Stomach (tissue), 9 donors: ENCODE results near the gene LIMK1. TPM values are rescaled to one million over a fixed set of nuclear protein-coding genes. Genes with fewer than 3 reads are reported as not detected.

Source experiments
- DNase-seq, 2 donors: peaks; one replicate each; pipeline versions ENCODE4 v3.0.0 to v3.0.0-alpha.2; 2013 to 2019
- H3K27ac ChIP-seq, 5 donors: fragments of 200-600 bp in 4 of 5; sonication (generic) in 4 of 5; one replicate each; pipeline ENCODE4 v1.5.1; 2013 to 2019; ENCODE audit warnings: mild to moderate bottlenecking in 1 of 5, moderate library complexity in 1 of 5
- H3K27me3 ChIP-seq, 3 donors: fragments of 200-600 bp; sonication (generic); one replicate each; pipeline ENCODE4 v1.5.1; 2017 to 2019; ENCODE audit warnings: mixed run types in 1 of 3
- H3K36me3 ChIP-seq, 4 donors: fragments of 200-600 bp; sonication (generic); 1 replicate in 3 of 4; 2 replicates in 1 of 4; pipeline ENCODE4 v1.5.1; 2016 to 2019
- H3K4me1 ChIP-seq, 4 donors: fragments of 200-600 bp; sonication (generic); one replicate each; pipeline ENCODE4 v1.5.1; 2016 to 2019
- H3K4me3 ChIP-seq, 4 donors: fragments of 200-600 bp; sonication (generic) in 3 of 4; one replicate each; pipeline ENCODE4 v1.5.1; 2016 to 2019; ENCODE audit warnings: mild to moderate bottlenecking in 1 of 4
- H3K9me3 ChIP-seq, 4 donors: fragments of 200-600 bp; sonication (generic); one replicate each; pipeline ENCODE4 v1.5.1; 2016 to 2019
- EP300 ChIP-seq: sonication (generic); formaldehyde crosslinking; IDR thresholded peaks from one replicate; pipeline ENCODE4 v1.6.1; 2017; ENCODE audit warnings: antibody characterized with exemption
- POLR2A ChIP-seq, 4 donors: fragments of 450-650 bp; IDR thresholded peaks; one replicate each; pipeline ENCODE4 v1.6.1; 2016; ENCODE audit warnings: antibody characterized with exemption in 4 of 4, control low read depth in 2 of 4, mild to moderate bottlenecking in 1 of 4, moderate library complexity in 1 of 4
- POLR2AphosphoS5 ChIP-seq, 3 donors: sonication (generic); formaldehyde crosslinking; IDR thresholded peaks; one replicate each; pipeline ENCODE4 v1.6.1; 2016; ENCODE audit warnings: antibody characterized with exemption in 3 of 3
- WGBS, 5 donors: extraction: QIAGEN DNeasy Blood & Tissue Kit in 3 of 5; methylation state at CpG; one replicate each; pipeline versions ENCODE4 v1.1.5 to v1.1.7; 2013 to 2018; 5-methylcytosine and 5-hydroxymethylcytosine counted together
- intact Hi-C: fragments of 100-400 bp; cut with DNase I; formaldehyde crosslinking; loops from one replicate; pipeline ENCODE4 v1.15.1; 2023; ENCODE audit warnings: low total_unique reads
- polyA plus RNA-seq, 3 donors: library from polyadenylated mRNA; stranded (reverse); fragments of 200-250 nt; gene quantifications; one replicate each; pipeline ENCODE4 v1.2.3, GENCODE V29; 2013
- total RNA-seq, 5 donors: library from RNA; depleted of rRNA; stranded (reverse); fragments of >200 nt; gene quantifications; one replicate each; pipeline versions ENCODE4 v1.1.0 to v1.2.3, GENCODE V29; 2014 to 2016
- TF ChIP-seq, protein P1 (sequence below), 7 experiments: fragments of 450-650 bp in 4 of 7; fragments of 200-600 bp in 3 of 7; sonication (generic) in 3 of 7; IDR thresholded peaks; one replicate each; pipeline ENCODE4 v1.5.1; 2016 to 2019; ENCODE audit warnings: antibody characterized with exemption in 7 of 7, control low read depth in 2 of 7, mild to moderate bottlenecking in 1 of 7
- donor health status: healthy with polysubstance abuse.
- donor health status: Bipolar disorder and iron deficiency.
- donor health status: healthy.

LIMK1 gene
- total and polyA plus RNA-seq, 8 donors: 2.9 to 26.6 (median 8.7) TPM

DNA sequence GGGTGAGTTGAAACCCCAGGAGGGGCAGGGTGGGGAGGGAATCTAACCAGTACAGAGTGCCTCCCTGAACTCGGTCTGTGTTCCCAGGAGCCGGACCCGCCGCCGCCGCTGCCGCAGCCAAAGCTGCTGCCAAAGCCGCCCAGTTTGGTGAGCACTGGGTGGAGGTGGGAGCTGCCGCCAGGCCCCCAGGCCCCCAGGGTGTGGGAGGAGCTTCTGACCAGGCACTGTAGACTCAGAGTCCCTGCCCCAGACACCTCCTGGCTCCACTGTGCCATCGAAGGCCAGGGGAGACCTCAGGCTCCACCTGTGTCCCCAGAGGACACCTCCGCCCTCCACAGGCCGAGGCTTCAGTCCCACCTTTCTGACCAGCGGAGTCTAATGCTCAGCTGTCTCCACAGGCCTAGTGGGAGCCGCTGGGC lies 20.4 kb upstream of the LIMK1 start:
- TF ChIP-seq POLR2AphosphoS5 (IDR thresholded peaks at IDR 0.05): no peak
- TF ChIP-seq, protein P1, sequence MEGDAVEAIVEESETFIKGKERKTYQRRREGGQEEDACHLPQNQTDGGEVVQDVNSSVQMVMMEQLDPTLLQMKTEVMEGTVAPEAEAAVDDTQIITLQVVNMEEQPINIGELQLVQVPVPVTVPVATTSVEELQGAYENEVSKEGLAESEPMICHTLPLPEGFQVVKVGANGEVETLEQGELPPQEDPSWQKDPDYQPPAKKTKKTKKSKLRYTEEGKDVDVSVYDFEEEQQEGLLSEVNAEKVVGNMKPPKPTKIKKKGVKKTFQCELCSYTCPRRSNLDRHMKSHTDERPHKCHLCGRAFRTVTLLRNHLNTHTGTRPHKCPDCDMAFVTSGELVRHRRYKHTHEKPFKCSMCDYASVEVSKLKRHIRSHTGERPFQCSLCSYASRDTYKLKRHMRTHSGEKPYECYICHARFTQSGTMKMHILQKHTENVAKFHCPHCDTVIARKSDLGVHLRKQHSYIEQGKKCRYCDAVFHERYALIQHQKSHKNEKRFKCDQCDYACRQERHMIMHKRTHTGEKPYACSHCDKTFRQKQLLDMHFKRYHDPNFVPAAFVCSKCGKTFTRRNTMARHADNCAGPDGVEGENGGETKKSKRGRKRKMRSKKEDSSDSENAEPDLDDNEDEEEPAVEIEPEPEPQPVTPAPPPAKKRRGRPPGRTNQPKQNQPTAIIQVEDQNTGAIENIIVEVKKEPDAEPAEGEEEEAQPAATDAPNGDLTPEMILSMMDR (IDR thresholded peaks at IDR 0.05): no peak
- no peak for TF ChIP-seq POLR2A (IDR thresholded peaks at IDR 0.05)
- TF ChIP-seq EP300: no peak
- H3K4me1 ChIP-seq: peaks cover 34 to 52% (median 42%) of the 10 kb centered on the region in 4 donors
- WGBS, 5 donors: 88 to 93% (median 91%) methylated on average over 14 of the region's 14 CpGs
- no peaks in the 10 kb centered on the region for H3K27me3 ChIP-seq
- intact Hi-C loops: no loop called here
- no peak for DNase-seq
- no peaks in the 10 kb centered on the region for H3K9me3 ChIP-seq
- H3K27ac ChIP-seq: peak overlapping the region in 3 of 5 donors; percentile 92 to 95 (median 93)
- H3K36me3 ChIP-seq: peaks cover 14 to 72% (median 40%) of the 10 kb centered on the region in 4 donors
- H3K4me3 ChIP-seq: no peak overlapping the region

DNA sequence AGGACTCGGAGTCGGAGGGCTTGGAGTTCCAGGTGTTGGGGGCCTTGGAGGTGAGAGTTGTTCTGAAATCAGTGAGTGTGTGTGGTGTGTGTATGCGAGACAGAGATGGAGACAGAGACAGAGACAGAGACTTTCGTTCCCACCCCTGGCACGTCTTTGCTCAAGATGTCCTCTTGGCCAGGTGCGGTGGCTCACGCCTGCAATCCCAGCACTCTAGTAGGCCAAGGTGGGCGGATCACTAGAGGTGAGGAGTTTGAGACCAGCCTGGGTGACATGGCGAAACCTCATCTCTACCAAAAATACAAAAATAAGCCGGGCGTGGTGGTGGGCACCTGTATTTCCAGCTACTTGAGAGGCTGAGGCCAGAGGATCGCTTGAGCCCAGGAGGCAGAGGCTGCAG lies 20.0 kb upstream of the LIMK1 start:
- H3K4me3 ChIP-seq: no peak overlapping the region

DNA sequence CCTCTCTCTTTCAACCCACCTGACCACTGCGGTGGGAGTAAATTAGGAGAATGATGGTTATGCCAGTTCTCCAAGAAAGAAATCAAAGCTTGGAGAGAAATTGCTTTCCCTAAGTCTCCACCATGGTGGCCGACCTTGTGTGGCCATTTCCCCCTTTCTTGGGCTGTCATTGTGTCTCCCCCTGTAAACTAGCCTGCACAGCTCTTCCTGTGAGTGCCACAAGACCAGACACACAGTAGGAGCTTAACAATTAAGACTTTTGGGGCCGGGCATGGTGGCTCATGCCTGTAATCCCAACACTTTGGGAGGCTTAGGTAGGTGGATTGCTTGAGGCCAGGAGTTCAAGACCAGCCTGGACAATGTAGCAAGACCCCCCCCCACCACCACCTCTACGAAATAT lies 18.9 kb upstream of the LIMK1 start:
- Histone ChIP-seq H3K27ac (peak overlapping the region in 1 of 5 donors; percentile 38), H3K4me1 (peaks cover 28 to 43% (median 35%) of the 10 kb centered on the region in 4 donors), H3K27me3 (no peaks in the 10 kb centered on the region), H3K4me3 (no peak overlapping the region), H3K9me3 (no peaks in the 10 kb centered on the region), H3K36me3 (peaks cover 14 to 68% (median 40%) of the 10 kb centered on the region in 4 donors)
- WGBS, 5 donors: 83 to 90% (median 88%) methylated on average over 3 to 4 of the region's 4 CpGs
- no peak for DNase-seq
- no peak for TF ChIP-seq POLR2A (IDR thresholded peaks at IDR 0.05)
- TF ChIP-seq EP300: no peak
- no peak for TF ChIP-seq POLR2AphosphoS5 (IDR thresholded peaks at IDR 0.05)
- TF ChIP-seq, protein P1 (IDR thresholded peaks at IDR 0.05): no peak
- intact Hi-C loops: no loop called here

More for the DNA sequence above, 20.0 kb upstream of the LIMK1 start:
- no peak for DNase-seq
- H3K4me1 ChIP-seq: peaks cover 34 to 50% (median 42%) of the 10 kb centered on the region in 4 donors
- no peaks in the 10 kb centered on the region for H3K27me3 ChIP-seq
- no peak for TF ChIP-seq POLR2A (IDR thresholded peaks at IDR 0.05)
- peaks cover 14 to 72% (median 40%) of the 10 kb centered on the region in 4 donors for H3K36me3 ChIP-seq
- WGBS, 5 donors: 97 to 99% (median 98%) methylated on average over 12 of the region's 12 CpGs
- intact Hi-C loops: no loop called here
- H3K27ac ChIP-seq: peak overlapping the region in 2 of 5 donors; percentile 92 to 93
- H3K9me3 ChIP-seq: no peaks in the 10 kb centered on the region

DNA sequence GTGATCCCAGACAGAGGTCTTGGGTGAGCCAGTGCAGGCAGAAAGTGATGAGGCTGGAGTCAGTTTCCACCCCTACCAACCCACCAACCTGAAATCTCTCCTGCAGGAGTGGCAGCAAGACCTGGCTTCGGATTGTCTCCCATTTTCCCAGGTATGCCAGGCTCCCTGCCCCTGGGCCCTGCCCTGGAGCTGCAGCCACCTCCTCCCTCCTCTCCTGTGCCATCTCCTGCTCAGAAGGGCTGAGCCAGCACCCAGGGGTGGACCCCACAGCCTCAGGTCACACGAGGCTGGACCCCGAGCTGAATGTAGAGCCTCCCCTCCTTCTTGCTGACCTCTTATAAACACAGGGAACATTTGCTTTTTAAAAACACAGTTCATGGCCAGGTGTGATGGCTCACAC lies 17.0 kb upstream of the LIMK1 start:
- no peak overlapping the region for H3K4me3 ChIP-seq
- H3K27ac ChIP-seq: peak overlapping the region in 1 of 5 donors; percentile 18
- H3K4me1 ChIP-seq: peaks cover 11 to 24% (median 16%) of the 10 kb centered on the region in 4 donors
- H3K9me3 ChIP-seq: no peaks in the 10 kb centered on the region
- no peak for DNase-seq
- intact Hi-C loops: no loop called here
- TF ChIP-seq, protein P1 (IDR thresholded peaks at IDR 0.05): no peak
- no peak for TF ChIP-seq EP300
- no peak for TF ChIP-seq POLR2AphosphoS5 (IDR thresholded peaks at IDR 0.05)
- TF ChIP-seq POLR2A (IDR thresholded peaks at IDR 0.05): no peak
- H3K27me3 ChIP-seq: no peaks in the 10 kb centered on the region
- 72 to 97% (median 85%) methylated on average over 3 of the region's 3 CpGs for WGBS, 5 donors
- peaks cover 5 to 54% (median 28%) of the 10 kb centered on the region in 4 donors for H3K36me3 ChIP-seq

DNA sequence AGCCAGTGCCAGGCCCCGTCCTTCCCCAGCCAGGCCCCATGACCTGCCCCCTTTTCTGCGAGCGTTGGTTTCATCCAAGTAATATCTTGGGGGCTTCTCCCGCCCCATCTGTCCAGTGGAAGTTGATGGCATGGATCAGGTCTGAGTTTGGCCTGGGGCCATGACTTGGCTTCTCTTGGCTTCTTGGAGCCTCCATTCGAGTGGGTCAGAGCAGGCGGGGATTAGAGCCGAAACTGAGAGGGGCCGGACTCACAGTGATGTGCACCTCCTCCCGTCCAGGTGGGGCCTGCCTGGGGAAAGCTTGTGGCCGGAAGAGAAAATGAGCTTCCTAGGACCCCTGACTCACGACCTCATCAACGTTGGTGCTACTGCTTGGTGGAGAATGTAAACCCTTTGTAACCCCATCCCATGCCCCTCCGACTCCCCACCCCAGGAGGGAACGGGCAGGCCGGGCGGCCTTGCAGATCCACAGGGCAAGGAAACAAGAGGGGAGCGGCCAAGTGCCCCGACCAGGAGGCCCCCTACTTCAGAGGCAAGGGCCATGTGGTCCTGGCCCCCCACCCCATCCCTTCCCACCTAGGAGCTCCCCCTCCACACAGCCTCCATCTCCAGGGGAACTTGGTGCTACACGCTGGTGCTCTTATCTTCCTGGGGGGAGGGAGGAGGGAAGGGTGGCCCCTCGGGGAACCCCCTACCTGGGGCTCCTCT lies 15.1 kb upstream of the LIMK1 start:
- H3K27ac ChIP-seq: peak overlapping the region in 1 of 5 donors; percentile 53
- no peak overlapping the region for H3K4me3 ChIP-seq
- intact Hi-C loops: no loop called here
- TF ChIP-seq POLR2AphosphoS5 (IDR thresholded peaks at IDR 0.05) (no peak), EP300 (no peak), POLR2A (IDR thresholded peaks at IDR 0.05) (no peak)
- TF ChIP-seq, protein P1 (IDR thresholded peaks at IDR 0.05): no peak
- peaks cover 5 to 45% (median 25%) of the 10 kb centered on the region in 4 donors for H3K36me3 ChIP-seq
- H3K27me3 ChIP-seq: no peaks in the 10 kb centered on the region
- 71 to 86% (median 81%) methylated on average over 19 to 20 of the region's 20 CpGs for WGBS, 5 donors
- H3K9me3 ChIP-seq: no peaks in the 10 kb centered on the region
- peaks cover 0 to 9% (median 2%) of the 10 kb centered on the region in 4 donors for H3K4me1 ChIP-seq
- DNase-seq: no peak
